ENCODE results near the gene NLGN1.

DNA sequence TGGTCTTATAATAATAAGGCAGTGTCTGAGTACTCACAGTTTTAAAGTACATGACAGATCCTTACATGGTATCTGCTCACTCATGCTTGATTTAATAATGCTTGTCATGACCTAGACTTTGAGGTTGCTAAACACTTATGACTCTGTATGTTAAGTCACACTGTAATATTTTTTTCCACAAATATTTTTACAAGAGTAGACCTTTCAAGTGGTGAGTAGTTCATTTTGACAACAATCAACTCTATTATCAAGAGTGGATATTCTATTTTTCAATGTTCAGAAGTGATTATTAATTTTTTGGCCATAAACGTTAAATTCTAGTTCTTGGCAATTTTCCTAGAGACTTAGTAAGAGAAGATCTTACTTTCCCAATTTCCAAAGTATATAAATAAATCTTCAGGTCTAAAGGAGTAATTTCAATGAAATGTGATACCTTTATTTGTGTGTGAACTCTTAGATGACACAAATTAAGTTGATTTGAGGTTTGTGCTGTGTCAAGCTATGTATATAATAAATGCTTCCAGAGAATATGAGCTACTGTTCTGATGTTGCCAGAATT, 104.5 kb downstream of the NLGN1 start:
- TF ChIP-seq, protein P1, sequence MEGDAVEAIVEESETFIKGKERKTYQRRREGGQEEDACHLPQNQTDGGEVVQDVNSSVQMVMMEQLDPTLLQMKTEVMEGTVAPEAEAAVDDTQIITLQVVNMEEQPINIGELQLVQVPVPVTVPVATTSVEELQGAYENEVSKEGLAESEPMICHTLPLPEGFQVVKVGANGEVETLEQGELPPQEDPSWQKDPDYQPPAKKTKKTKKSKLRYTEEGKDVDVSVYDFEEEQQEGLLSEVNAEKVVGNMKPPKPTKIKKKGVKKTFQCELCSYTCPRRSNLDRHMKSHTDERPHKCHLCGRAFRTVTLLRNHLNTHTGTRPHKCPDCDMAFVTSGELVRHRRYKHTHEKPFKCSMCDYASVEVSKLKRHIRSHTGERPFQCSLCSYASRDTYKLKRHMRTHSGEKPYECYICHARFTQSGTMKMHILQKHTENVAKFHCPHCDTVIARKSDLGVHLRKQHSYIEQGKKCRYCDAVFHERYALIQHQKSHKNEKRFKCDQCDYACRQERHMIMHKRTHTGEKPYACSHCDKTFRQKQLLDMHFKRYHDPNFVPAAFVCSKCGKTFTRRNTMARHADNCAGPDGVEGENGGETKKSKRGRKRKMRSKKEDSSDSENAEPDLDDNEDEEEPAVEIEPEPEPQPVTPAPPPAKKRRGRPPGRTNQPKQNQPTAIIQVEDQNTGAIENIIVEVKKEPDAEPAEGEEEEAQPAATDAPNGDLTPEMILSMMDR (IDR thresholded peaks at IDR 0.05) = no peak
- TF ChIP-seq EZH2 (IDR thresholded peaks at IDR 0.05) (no peak), EZH2phosphoT487 (IDR thresholded peaks at IDR 0.05) (no peak)
